Tibial nerve (tissue), 4 donors: ENCODE data around the gene UBE2O.

Source experiments
- EP300 ChIP-seq, 2 donors: sonication (generic); formaldehyde crosslinking; IDR thresholded peaks; one replicate each; pipeline ENCODE4 v1.6.1; 2017; ENCODE audit warnings: antibody characterized with exemption in 2 of 2, mild to moderate bottlenecking in 1 of 2
- POLR2A ChIP-seq, 2 donors: fragments of 450-650 bp; IDR thresholded peaks; one replicate each; pipeline ENCODE4 v1.6.1; 2017; ENCODE audit warnings: antibody characterized with exemption in 2 of 2, mild to moderate bottlenecking in 2 of 2, moderate library complexity in 2 of 2
- TF ChIP-seq, protein P1 (sequence below), 5 experiments: fragments of 200-600 bp in 3 of 5; fragments of 450-650 bp in 2 of 5; sonication (generic) in 3 of 5; IDR thresholded peaks; one replicate each; pipeline ENCODE4 v1.5.1; 2016 to 2019; ENCODE audit warnings: antibody characterized with exemption in 5 of 5, mild to moderate bottlenecking in 3 of 5, moderate library complexity in 2 of 5

DNA sequence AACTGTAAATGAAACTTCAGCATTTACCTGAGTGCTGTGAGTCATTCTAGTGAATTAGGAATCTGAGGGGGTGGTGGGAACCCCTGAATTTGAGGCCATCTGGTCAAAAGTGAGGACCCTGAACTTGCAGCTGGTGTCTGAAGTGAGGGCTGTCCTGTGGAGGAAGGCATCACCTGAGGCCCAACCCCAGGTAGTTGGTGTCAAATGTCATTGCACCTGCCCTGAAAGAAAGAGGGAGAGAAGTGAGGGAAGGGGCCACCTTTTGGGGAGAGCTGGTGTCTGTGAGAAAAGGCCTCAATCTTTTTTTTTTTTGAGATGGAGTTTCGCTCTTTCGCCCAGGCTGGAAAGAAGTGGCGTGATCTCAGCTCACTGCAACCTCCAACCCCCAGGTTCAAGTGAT, 86.7 kb downstream of the UBE2O start:
- TF ChIP-seq, protein P1, sequence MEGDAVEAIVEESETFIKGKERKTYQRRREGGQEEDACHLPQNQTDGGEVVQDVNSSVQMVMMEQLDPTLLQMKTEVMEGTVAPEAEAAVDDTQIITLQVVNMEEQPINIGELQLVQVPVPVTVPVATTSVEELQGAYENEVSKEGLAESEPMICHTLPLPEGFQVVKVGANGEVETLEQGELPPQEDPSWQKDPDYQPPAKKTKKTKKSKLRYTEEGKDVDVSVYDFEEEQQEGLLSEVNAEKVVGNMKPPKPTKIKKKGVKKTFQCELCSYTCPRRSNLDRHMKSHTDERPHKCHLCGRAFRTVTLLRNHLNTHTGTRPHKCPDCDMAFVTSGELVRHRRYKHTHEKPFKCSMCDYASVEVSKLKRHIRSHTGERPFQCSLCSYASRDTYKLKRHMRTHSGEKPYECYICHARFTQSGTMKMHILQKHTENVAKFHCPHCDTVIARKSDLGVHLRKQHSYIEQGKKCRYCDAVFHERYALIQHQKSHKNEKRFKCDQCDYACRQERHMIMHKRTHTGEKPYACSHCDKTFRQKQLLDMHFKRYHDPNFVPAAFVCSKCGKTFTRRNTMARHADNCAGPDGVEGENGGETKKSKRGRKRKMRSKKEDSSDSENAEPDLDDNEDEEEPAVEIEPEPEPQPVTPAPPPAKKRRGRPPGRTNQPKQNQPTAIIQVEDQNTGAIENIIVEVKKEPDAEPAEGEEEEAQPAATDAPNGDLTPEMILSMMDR (IDR thresholded peaks at IDR 0.05), result no peak
- TF ChIP-seq POLR2A (IDR thresholded peaks at IDR 0.05) (no peak), EP300 (IDR thresholded peaks at IDR 0.05) (no peak)
